Activated CD8-positive, alpha-beta T cell treated with anti-CD3 and anti-CD28 coated beads for 36 hours (primary cell): ENCODE measurements around the gene SH3GL1. TPM values are rescaled to one million over a fixed set of nuclear protein-coding genes. Genes with fewer than 3 reads are reported as not detected.

Experiments
- ATAC-seq: fragments of 200-7000 bp; cut with Tn5 transposase; one replicate; pipeline ENCODE4 v1.10.0; 2021; ENCODE audit warnings: mild to moderate bottlenecking, moderate library complexity
- CTCF ChIA-PET: fragments of 350-600 bp; sonication (Branson Sonifier 250); formaldehyde crosslinking; loops from one replicate; lab custom pipeline; 2021; ENCODE audit warnings: antibody characterized with exemption; lab: Charles Lee
- POLR2A ChIA-PET: fragments of 350-600 bp; sonication (Branson Sonifier 250); formaldehyde crosslinking; loops from one replicate; lab custom pipeline; 2021; ENCODE audit warnings: antibody characterized with exemption; lab: Charles Lee
- DNase-seq: peaks from one replicate; pipeline ENCODE4 v3.0.0-alpha.2; 2020
- H3K27ac Mint-ChIP-seq: one replicate; pipeline ENCODE4 v1.8.0; 2021; ENCODE audit warnings: mild to moderate bottlenecking, mixed read lengths
- H3K27me3 Mint-ChIP-seq: one replicate; pipeline ENCODE4 v1.8.0; 2021; ENCODE audit warnings: mixed read lengths
- H3K36me3 Mint-ChIP-seq: one replicate; pipeline ENCODE4 v1.8.0; 2021; ENCODE audit warnings: low read depth, mixed read lengths
- H3K4me1 Mint-ChIP-seq: one replicate; pipeline ENCODE4 v1.8.0; 2021; ENCODE audit warnings: low read depth, mixed read lengths
- H3K4me3 Mint-ChIP-seq: one replicate; pipeline ENCODE4 v1.8.0; 2021; ENCODE audit warnings: mild to moderate bottlenecking, moderate library complexity, mixed read lengths
- H3K9me3 Mint-ChIP-seq: one replicate; pipeline ENCODE4 v1.8.0; 2021; ENCODE audit warnings: mixed read lengths
- intact Hi-C: fragments of 100-400 bp; cut with micrococcal nuclease; formaldehyde crosslinking; loops from one replicate; pipeline ENCODE4 v1.10.0; 2022
- total RNA-seq, 2 experiments: library from RNA; stranded (reverse); gene quantifications; one replicate each; pipeline ENCODE4 v1.2.3, GENCODE V29; 2021
- TF ChIP-seq, protein P1 (sequence below): fragments of 200-600 bp; IDR thresholded peaks from one replicate; pipeline ENCODE4 v1.8.0; 2022; ENCODE audit warnings: antibody characterized with exemption, mild to moderate bottlenecking

Gene SH3GL1
- total RNA-seq, 2 experiments from 2014 or later: 53.1 to 59.2 TPM

DNA sequence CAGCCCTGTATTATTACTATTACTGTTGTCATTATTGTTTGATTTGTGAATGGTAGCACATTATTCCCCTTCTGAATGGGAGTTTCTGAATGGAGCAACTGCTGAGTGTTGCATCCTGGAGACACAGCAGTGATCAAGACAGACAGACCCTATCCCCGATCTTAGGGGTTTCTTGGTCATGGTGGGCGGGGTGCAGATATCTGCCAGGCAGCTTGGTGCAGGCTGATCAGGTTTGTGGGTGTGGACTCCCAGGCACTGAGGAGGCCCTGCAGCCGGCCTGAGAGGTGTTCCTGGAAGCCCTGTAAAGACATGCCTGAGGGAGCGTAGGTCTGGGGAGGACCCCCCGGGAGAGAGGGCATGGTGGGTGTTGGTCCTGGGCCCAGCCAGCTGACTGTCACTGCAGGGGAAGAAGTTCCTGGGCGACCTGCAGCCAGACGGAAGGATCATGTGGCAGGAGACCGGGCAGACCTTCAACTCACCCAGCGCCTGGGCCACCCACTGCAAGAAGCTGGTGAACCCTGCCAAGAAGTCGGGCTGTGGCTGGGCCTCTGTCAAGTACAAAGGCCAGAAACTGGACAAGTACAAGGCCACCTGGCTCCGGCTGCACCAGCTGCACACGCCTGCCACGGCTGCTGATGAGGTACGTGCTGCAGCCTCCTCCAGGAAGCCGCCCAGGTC, 54.9 kb downstream of the SH3GL1 start:
- Mint-ChIP-seq H3K4me3 (peak overlapping the region; percentile 25), H3K27me3 (no peaks in the 10 kb centered on the region), H3K36me3 (peaks cover 4% of the 10 kb centered on the region), H3K27ac (no peak overlapping the region), H3K4me1 (peaks cover 11% of the 10 kb centered on the region), H3K9me3 (no peaks in the 10 kb centered on the region)
- DNase-seq (no peak), ATAC-seq (no peak)
- CTCF ChIA-PET: interaction anchor here (0.6 kb wide), 2 partner anchors 213 to 1917 kb away, joined by 3 read pairs; no protein-coding TSS in a partner anchor
- TF ChIP-seq, protein P1, sequence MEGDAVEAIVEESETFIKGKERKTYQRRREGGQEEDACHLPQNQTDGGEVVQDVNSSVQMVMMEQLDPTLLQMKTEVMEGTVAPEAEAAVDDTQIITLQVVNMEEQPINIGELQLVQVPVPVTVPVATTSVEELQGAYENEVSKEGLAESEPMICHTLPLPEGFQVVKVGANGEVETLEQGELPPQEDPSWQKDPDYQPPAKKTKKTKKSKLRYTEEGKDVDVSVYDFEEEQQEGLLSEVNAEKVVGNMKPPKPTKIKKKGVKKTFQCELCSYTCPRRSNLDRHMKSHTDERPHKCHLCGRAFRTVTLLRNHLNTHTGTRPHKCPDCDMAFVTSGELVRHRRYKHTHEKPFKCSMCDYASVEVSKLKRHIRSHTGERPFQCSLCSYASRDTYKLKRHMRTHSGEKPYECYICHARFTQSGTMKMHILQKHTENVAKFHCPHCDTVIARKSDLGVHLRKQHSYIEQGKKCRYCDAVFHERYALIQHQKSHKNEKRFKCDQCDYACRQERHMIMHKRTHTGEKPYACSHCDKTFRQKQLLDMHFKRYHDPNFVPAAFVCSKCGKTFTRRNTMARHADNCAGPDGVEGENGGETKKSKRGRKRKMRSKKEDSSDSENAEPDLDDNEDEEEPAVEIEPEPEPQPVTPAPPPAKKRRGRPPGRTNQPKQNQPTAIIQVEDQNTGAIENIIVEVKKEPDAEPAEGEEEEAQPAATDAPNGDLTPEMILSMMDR: no peak
- POLR2A ChIA-PET: interaction anchor here (0.9 to 1.4 kb wide), 4 partner anchors 10 to 81 kb away, joined by 3 to 5 read pairs (median 4); no protein-coding TSS in a partner anchor
- intact Hi-C loops: no loop called here

DNA sequence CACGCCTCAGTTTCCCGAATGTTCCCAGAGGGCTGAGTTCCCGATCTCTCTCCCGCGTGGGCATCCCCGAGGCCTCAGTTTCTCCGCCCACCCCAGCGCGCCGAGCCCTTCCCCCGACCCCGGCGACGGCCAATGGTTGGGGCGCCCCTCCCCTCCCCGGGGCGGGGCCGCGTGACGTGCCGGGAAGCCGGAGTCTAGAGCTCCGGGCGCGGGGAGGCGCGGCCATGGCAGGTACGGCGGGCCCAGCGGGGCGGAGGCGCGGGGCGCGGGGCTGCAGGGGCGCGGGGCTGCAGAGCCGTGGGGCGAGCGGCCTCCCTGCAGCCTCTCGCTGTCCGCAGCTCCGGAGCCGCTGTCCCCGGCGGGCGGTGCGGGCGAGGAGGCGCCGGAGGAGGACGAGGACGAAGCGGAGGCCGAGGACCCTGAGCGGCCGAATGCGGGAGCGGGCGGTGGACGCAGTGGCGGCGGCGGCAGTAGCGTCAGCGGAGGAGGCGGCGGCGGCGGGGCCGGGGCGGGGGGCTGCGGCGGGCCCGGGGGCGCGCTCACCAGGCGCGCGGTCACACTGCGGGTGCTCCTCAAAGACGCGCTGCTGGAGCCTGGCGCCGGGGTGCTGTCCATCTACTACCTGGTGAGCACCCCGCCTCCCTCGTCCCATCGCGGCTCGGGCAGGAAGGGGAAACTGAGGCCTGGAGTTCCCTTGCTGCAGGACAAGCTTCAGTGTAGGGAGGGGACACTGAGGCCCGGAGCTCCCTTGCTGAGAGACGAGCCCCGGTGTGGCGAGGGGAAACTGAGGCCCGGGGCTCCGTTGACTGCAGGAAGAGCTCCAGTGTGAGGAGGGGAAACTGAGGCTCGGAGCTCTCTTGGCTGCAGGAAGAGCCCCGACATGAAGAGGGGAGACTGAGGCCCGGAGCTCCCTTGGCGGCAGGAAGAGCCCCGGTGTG, 56.7 kb downstream of the SH3GL1 start, which contains the start of gene MPND:
Gene MPND, plus strand, starts transcription at position 193 of the 938 bp plus-strand sequence. Its CDS starts 32 bp downstream, at position 225.
- POLR2A ChIA-PET: interaction anchor here (0.7 to 3.0 kb wide), 18 partner anchors 9 to 77 kb away, joined by 3 to 17 read pairs (median 4); partner anchors contain the start of genes CHAF1A, FSD1, SH3GL1 and TMIGD2
- peaks cover 15% of the 10 kb centered on the region for H3K4me1 Mint-ChIP-seq
- TF ChIP-seq, protein P1: no peak
- no peaks in the 10 kb centered on the region for H3K27me3 Mint-ChIP-seq
- ATAC-seq (peak; percentile 68), DNase-seq (peak; percentile 95)
- peak within 1 kb of the TSS; percentile 93 for H3K4me3 Mint-ChIP-seq
- CTCF ChIA-PET: interaction anchor here (0.6 to 3.5 kb wide), 13 partner anchors 9 to 1124 kb away, joined by 3 to 38 read pairs (median 5); partner anchors contain the start of genes SH3GL1 and YJU2
- H3K36me3 Mint-ChIP-seq: peaks cover 4% of the 10 kb centered on the region
- intact Hi-C loops: no loop called here
- H3K9me3 Mint-ChIP-seq: no peaks in the 10 kb centered on the region
- H3K27ac Mint-ChIP-seq: peak within 1 kb of the TSS; percentile 94

DNA sequence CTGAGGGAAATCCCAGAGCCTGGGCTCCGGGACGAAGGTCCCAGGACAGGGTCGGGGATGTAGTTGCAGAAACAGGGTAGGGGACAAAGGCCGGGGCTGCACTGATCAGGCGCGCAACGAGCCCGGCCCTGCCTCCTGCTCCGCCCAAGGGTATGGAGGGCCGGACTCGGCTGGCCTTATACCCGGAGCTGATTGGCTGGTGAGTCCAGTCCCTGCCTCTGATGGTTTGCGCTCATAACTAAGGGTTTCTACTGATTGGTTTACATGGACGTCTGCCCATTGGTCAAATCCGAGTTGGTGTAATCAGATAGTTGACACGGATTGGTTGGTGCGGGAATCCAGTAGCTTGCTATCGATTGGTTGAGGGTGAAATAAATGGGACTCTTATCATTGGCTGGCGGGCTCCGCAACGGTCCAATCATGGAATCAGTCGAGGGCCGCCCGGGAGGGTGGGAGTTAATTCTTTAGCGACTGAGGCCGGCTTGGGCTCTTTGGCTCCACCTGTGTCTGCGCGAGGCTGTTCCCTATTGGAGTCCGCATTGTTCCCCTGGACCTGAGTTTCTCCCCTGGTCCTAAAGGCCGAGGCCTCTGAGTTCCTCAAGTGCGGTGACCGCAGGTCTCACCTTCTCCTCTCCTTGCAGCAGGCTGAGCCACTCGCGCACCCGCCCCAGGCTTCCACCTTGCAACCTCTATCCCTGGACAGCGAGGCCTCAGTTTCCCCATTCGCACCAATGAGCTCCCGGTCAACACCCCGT, 57.6 kb downstream of the SH3GL1 start:
- ChIA-PET POLR2A (interaction anchor here (0.7 to 3.0 kb wide), 14 partner anchors 10 to 74 kb away, joined by 3 to 17 read pairs (median 6); partner anchors contain the start of genes CHAF1A, FSD1 and TMIGD2), CTCF (interaction anchor here (0.7 to 3.5 kb wide), 17 partner anchors 10 to 295 kb away, joined by 3 to 38 read pairs (median 4); partner anchors contain the start of genes SH3GL1, TMIGD2 and YJU2)
- Mint-ChIP-seq H3K9me3 (no peaks in the 10 kb centered on the region), H3K4me1 (peaks cover 22% of the 10 kb centered on the region), H3K4me3 (peak overlapping the region; percentile 93), H3K36me3 (peaks cover 4% of the 10 kb centered on the region), H3K27me3 (no peaks in the 10 kb centered on the region), H3K27ac (peak overlapping the region; percentile 94)
- ATAC-seq (peak; percentile 91), DNase-seq (peak; percentile 98)
- intact Hi-C loops: no loop called here
- TF ChIP-seq, protein P1: peak; percentile 27

DNA sequence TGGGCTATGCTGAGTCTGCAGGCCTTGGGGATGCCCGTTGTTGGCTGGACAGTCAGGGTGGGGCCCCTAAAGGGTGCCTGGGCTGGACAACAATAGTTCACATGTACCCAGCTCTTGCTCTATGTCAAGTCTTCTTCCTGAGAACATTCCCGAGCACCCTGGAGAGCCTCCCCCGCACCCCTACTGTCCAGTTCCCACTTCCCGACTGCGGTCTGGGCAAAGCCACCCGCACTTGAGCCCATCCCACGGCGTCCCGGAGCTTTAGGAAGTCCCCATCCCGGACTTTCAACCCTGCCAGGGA, 58.1 kb downstream of the SH3GL1 start:
- Mint-ChIP-seq H3K27me3 (no peaks in the 10 kb centered on the region), H3K9me3 (no peaks in the 10 kb centered on the region), H3K36me3 (peaks cover 4% of the 10 kb centered on the region), H3K4me1 (peaks cover 23% of the 10 kb centered on the region), H3K27ac (peak overlapping the region; percentile 94), H3K4me3 (peak overlapping the region; percentile 93)
- ATAC-seq (no peak), DNase-seq (no peak)
- ChIA-PET CTCF (interaction anchor here (0.7 to 3.5 kb wide), 16 partner anchors 10 to 296 kb away, joined by 3 to 38 read pairs (median 4); partner anchors contain the start of genes SH3GL1, TMIGD2 and YJU2), POLR2A (interaction anchor here (0.7 to 3.0 kb wide), 7 partner anchors 10 to 60 kb away, joined by 3 to 17 read pairs (median 4); partner anchors contain the start of genes CHAF1A and TMIGD2)
- TF ChIP-seq, protein P1: no peak
- intact Hi-C loops: no loop called here
